H9 (cell line): ENCODE data around the gene CCDC92. TPM values are rescaled to one million over a fixed set of nuclear protein-coding genes. Genes with fewer than 3 reads are reported as not detected.

ENCODE experiments used
- DNase-seq: peaks from one replicate; pipeline ENCODE4 v3.0.0-alpha.2; 2017
- H2AFZ ChIP-seq: one replicate; pipeline ENCODE4 v1.6.1; 2013; ENCODE audit warnings: mild to moderate bottlenecking, low read length, control low read depth, moderate library complexity
- H2AK5ac ChIP-seq: 2 replicates; pipeline ENCODE4 v1.6.1; 2013; ENCODE audit warnings: low read length, control low read depth, mixed read lengths; ENCODE audit not compliant: insufficient read length
- H2BK120ac ChIP-seq: one replicate; pipeline ENCODE4 v1.6.1; 2013; ENCODE audit warnings: low read depth, mild to moderate bottlenecking, low read length, control low read depth, inconsistent platforms; ENCODE audit not compliant: poor library complexity, severe bottlenecking
- H2BK12ac ChIP-seq: 2 replicates; pipeline ENCODE4 v1.6.1; 2013; ENCODE audit warnings: low read length, control low read depth, mixed read lengths, low read depth; ENCODE audit not compliant: insufficient read length
- H2BK15ac ChIP-seq: 2 replicates; pipeline ENCODE4 v1.6.1; 2013; ENCODE audit warnings: low read depth, low read length, control low read depth
- H2BK20ac ChIP-seq: one replicate; pipeline ENCODE4 v1.6.1; 2013; ENCODE audit warnings: low read depth, mild to moderate bottlenecking, low read length, control low read depth, inconsistent platforms; ENCODE audit not compliant: poor library complexity, severe bottlenecking
- H2BK5ac ChIP-seq: 2 replicates; pipeline ENCODE4 v1.6.1; 2013; ENCODE audit warnings: low read length, control low read depth, mixed read lengths; ENCODE audit not compliant: insufficient read length
- H3K14ac ChIP-seq: 2 replicates; pipeline ENCODE4 v1.6.1; 2013; ENCODE audit warnings: low read length, control low read depth; ENCODE audit not compliant: insufficient read depth
- H3K18ac ChIP-seq: 2 replicates; pipeline ENCODE4 v1.6.1; 2013; ENCODE audit warnings: low read depth, mild to moderate bottlenecking, mixed read lengths, low read length, control low read depth; ENCODE audit not compliant: insufficient read length
- H3K23ac ChIP-seq: 2 replicates; pipeline ENCODE4 v1.6.1; 2013; ENCODE audit warnings: low read length, control low read depth, mixed read lengths, low read depth; ENCODE audit not compliant: insufficient read length
- H3K23me2 ChIP-seq: 2 replicates; pipeline ENCODE4 v1.6.1; 2013; ENCODE audit warnings: low read depth, mild to moderate bottlenecking, mixed read lengths, low read length, control low read depth; ENCODE audit not compliant: insufficient read length, poor library complexity, severe bottlenecking
- H3K27ac ChIP-seq: 2 replicates; pipeline ENCODE4 v1.5.1; 2013; ENCODE audit warnings: low read length, control low read depth, mixed read lengths, low read depth; ENCODE audit not compliant: insufficient read length
- H3K27me3 ChIP-seq: 2 replicates; pipeline ENCODE4 v1.6.1; 2013; ENCODE audit warnings: low read length, control low read depth, inconsistent platforms; ENCODE audit not compliant: insufficient read depth
- H3K4ac ChIP-seq: 2 replicates; pipeline ENCODE4 v1.6.1; 2013; ENCODE audit warnings: low read depth, mild to moderate bottlenecking, control low read depth, inconsistent platforms, low read length, moderate library complexity
- H3K4me1 ChIP-seq: 2 replicates; pipeline ENCODE4 v1.6.1; 2013; ENCODE audit warnings: low read length, control low read depth, inconsistent platforms; ENCODE audit not compliant: insufficient read depth
- H3K4me2 ChIP-seq: 2 replicates; pipeline ENCODE4 v1.6.1; 2013; ENCODE audit warnings: low read length, control low read depth, mixed read lengths; ENCODE audit not compliant: insufficient read length, insufficient read depth
- H3K56ac ChIP-seq: 2 replicates; pipeline ENCODE4 v1.6.1; 2013; ENCODE audit warnings: low read depth, mild to moderate bottlenecking, mixed read lengths, low read length, control low read depth; ENCODE audit not compliant: insufficient read length
- H3K79me1 ChIP-seq: 2 replicates; pipeline ENCODE4 v1.6.1; 2013; ENCODE audit warnings: low read depth, mild to moderate bottlenecking, moderate library complexity, low read length, control low read depth, inconsistent platforms; ENCODE audit not compliant: insufficient read depth, poor library complexity, severe bottlenecking
- H3K79me2 ChIP-seq: 2 replicates; pipeline ENCODE4 v1.6.1; 2013; ENCODE audit warnings: low read length, control low read depth, inconsistent platforms; ENCODE audit not compliant: insufficient read depth
- H3K9ac ChIP-seq: 2 replicates; pipeline ENCODE4 v1.6.1; 2013; ENCODE audit warnings: low read length, control low read depth, mixed read lengths; ENCODE audit not compliant: insufficient read length; ENCODE audit errors: extremely low read depth
- H3K9me3 ChIP-seq: one replicate; pipeline ENCODE4 v1.6.1; 2013; ENCODE audit warnings: low read depth, low read length, inconsistent platforms; ENCODE audit not compliant: control insufficient read depth
- H3T11ph ChIP-seq: one replicate; pipeline ENCODE4 v1.6.1; 2013; ENCODE audit warnings: mild to moderate bottlenecking, low read length, control low read depth, inconsistent platforms
- H4K20me1 ChIP-seq: one replicate; pipeline ENCODE4 v1.6.1; 2013; ENCODE audit not compliant: control insufficient read depth, insufficient read length, insufficient read depth
- H4K5ac ChIP-seq: 2 replicates; pipeline ENCODE4 v1.6.1; 2013; ENCODE audit warnings: low read depth, mild to moderate bottlenecking, mixed read lengths, low read length, control low read depth; ENCODE audit not compliant: insufficient read length
- H4K8ac ChIP-seq: replicated peaks from 2 replicates; pipeline ENCODE4 v1.6.1; 2013; ENCODE audit warnings: low read length, control low read depth, mixed read lengths, low read depth; ENCODE audit not compliant: insufficient read length
- H4K91ac ChIP-seq: 2 replicates; pipeline ENCODE4 v1.6.1; 2013; ENCODE audit warnings: low read depth, mild to moderate bottlenecking, moderate library complexity, mixed read lengths, low read length, control low read depth; ENCODE audit not compliant: insufficient read length
- H3K27ac Mint-ChIP-seq, 3 experiments: 2 replicates in 2 of 3; 3 replicates in 1 of 3; pipeline ENCODE4 v1.8.0; 2020 to 2021; ENCODE audit warnings: mixed read lengths in 3 of 3, mild to moderate bottlenecking in 1 of 3, moderate library complexity in 1 of 3
- H3K27me3 Mint-ChIP-seq: 2 replicates; pipeline ENCODE4 v1.8.0; 2021; ENCODE audit warnings: low read depth, mild to moderate bottlenecking, moderate library complexity, mixed read lengths
- H3K36me3 Mint-ChIP-seq, 3 experiments: 2 replicates in 2 of 3; 3 replicates in 1 of 3; pipeline ENCODE4 v1.8.0; 2020 to 2021; ENCODE audit warnings: low read depth in 3 of 3, mixed read lengths in 3 of 3; ENCODE audit not compliant: insufficient read depth in 1 of 3
- H3K4me1 Mint-ChIP-seq, 2 experiments: 2 replicates each; pipeline ENCODE4 v1.8.0; 2020; ENCODE audit warnings: mixed read lengths in 2 of 2
- H3K4me3 Mint-ChIP-seq, 2 experiments: 2 replicates in 1 of 2; 3 replicates in 1 of 2; pipeline ENCODE4 v1.8.0; 2020 to 2021; ENCODE audit warnings: mild to moderate bottlenecking in 2 of 2, mixed read lengths in 2 of 2, moderate library complexity in 1 of 2
- H3K9me3 Mint-ChIP-seq, 2 experiments: 2 replicates in 1 of 2; 3 replicates in 1 of 2; pipeline ENCODE4 v1.8.0; 2020; ENCODE audit warnings: mild to moderate bottlenecking in 2 of 2, mixed read lengths in 2 of 2, moderate library complexity in 1 of 2
- CTCF ChIP-seq: fragments of 200-600 bp; sonication (generic); conservative IDR thresholded peaks from 3 replicates; pipeline ENCODE4 v1.8.0; 2021; ENCODE audit warnings: antibody characterized with exemption, mild to moderate bottlenecking
- whole genome bisulfite sequencing: extraction: QIAGEN DNeasy Blood & Tissue Kit; methylation state at CpG from one replicate; pipeline ENCODE4 v1.1.7; 2013; ENCODE audit warnings: missing lambda C conversion rate, low lambda C conversion rate, mixed read lengths; ENCODE audit not compliant: insufficient read length; ENCODE audit errors: extremely low coverage; 5-methylcytosine and 5-hydroxymethylcytosine counted together
- total RNA-seq: library from RNA; stranded (reverse); gene quantifications from 2 replicates; pipeline ENCODE4 v1.2.1, GENCODE V29; 2021

CCDC92 gene
- total RNA-seq, 1 experiment from 2014 or later, result 1.3 TPM

DNA sequence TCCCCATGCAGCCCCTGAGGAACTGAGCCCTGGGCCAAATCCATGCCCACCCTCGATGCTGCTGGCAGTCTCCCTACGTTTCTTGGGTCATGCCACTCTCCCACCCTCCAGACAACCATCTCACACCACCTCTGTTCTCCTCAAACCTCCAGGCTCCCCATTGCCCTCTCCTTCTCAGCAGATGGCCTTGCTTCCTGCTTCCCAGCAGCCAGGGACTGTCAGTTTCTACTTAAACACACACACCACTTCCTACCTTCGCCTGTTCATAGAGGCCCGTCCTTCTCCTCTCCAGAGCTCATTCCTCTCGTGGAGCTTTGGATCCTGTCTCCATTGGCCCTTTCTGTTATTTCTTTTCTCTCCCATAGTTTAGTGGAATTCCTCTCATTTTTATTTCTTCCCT is 27.5 kb upstream of the CCDC92 start:
- no peak overlapping the region for H3T11ph ChIP-seq
- no peaks in the 10 kb centered on the region for H3K4me1 ChIP-seq
- no peaks in the 10 kb centered on the region; the same call in 1 of the 2 replicates for H3K27me3 Mint-ChIP-seq
- H3K18ac ChIP-seq, result no peak overlapping the region
- H3K79me1 ChIP-seq, result no peaks in the 10 kb centered on the region
- no CpG with 5 or more reads among the region's 5 CpGs for WGBS
- H3K4ac ChIP-seq, result no peak overlapping the region
- H2AK5ac ChIP-seq, result no peak overlapping the region
- H2BK15ac ChIP-seq, result no peak overlapping the region
- H3K14ac ChIP-seq, result no peak overlapping the region
- no peak for TF ChIP-seq CTCF
- H4K5ac ChIP-seq, result no peak overlapping the region
- H2BK12ac ChIP-seq, result no peak overlapping the region
- no peak overlapping the region for H2BK5ac ChIP-seq
- no peaks in the 10 kb centered on the region for H3K9me3 Mint-ChIP-seq
- H3K9me3 ChIP-seq, result no peaks in the 10 kb centered on the region
- H2BK120ac ChIP-seq, result no peak overlapping the region
- H3K23ac ChIP-seq, result no peak overlapping the region
- no peaks in the 10 kb centered on the region for H3K79me2 ChIP-seq
- H4K20me1 ChIP-seq, result no peaks in the 10 kb centered on the region
- peaks cover 0 to 4% (median 3%) of the 10 kb centered on the region in 3 experiments; a peak in 3 of 7 replicates for H3K36me3 Mint-ChIP-seq
- no peak overlapping the region for H3K4me2 ChIP-seq
- H4K8ac ChIP-seq, result no peak overlapping the region
- H3K27ac ChIP-seq, result no peak overlapping the region
- no peaks in the 10 kb centered on the region for H3K27me3 ChIP-seq
- no peak overlapping the region for H3K9ac ChIP-seq
- H3K4me3 Mint-ChIP-seq, result no peak overlapping the region
- H3K56ac ChIP-seq, result no peak overlapping the region
- H3K23me2 ChIP-seq, result no peaks in the 10 kb centered on the region
- no peak for DNase-seq
- no peak overlapping the region for H2AFZ ChIP-seq
- peaks cover 16 to 19% of the 10 kb centered on the region in 2 experiments for H3K4me1 Mint-ChIP-seq
- no peak overlapping the region for H3K27ac Mint-ChIP-seq
- H2BK20ac ChIP-seq, result no peak overlapping the region
- no peak overlapping the region for H4K91ac ChIP-seq
